Amygdala (tissue), 56 donors: ENCODE data around the gene CCDC107.
"Not testable (repeated sequence)": the region's sequence is repeated elsewhere in the genome, so short reads cannot be mapped to it uniquely, and the experiment has no call there.

Source experiments
- DNase-seq, 56 donors: peaks; one replicate each; lab custom pipeline; 2025; lab: John Stamatoyannopoulos, UW

Gene CCDC107, protein sequence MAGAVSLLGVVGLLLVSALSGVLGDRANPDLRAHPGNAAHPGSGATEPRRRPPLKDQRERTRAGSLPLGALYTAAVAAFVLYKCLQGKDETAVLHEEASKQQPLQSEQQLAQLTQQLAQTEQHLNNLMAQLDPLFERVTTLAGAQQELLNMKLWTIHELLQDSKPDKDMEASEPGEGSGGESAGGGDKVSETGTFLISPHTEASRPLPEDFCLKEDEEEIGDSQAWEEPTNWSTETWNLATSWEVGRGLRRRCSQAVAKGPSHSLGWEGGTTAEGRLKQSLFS

DNA sequence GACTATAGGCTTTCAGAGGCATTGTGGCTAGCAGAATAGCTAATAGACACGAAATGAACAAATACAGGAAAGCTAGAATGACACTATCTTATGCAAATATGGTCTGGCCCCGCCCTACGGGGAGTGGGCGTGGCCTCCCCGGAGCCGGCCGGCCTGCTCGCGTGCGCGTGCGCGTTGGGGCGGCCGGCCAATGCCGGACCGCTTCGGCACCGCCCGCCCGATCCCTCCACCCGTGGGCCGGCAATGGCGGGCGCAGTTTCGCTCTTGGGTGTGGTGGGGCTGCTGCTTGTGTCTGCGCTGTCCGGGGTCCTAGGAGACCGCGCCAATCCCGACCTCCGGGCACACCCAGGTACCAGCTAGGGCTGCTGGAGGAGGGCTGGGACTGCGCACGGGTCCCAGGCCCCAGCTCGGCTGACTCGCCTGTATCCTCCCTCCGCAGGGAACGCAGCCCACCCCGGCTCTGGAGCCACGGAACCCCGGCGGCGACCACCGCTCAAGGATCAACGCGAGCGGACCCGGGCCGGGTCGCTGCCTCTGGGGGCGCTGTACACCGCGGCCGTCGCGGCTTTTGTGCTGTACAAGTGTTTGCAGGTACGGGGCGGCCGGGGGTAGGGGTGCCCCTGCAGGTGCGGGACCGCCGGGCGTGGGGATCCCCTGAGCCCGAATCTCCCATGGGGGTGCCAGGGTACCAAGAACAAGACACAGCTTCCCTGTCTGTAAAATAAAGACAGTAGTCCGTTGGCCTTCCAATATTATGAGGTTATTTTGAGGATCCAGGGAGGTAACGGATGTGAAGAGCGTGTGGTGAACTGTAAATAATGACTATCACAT, at the start of gene CCDC107:
Gene CCDC107 (plus strand): TSS at position 156 of the 831 bp plus-strand sequence. CDS start 88 bp downstream, at position 244.
- peak; percentile 14 to 91 (median 75) for DNase-seq

DNA sequence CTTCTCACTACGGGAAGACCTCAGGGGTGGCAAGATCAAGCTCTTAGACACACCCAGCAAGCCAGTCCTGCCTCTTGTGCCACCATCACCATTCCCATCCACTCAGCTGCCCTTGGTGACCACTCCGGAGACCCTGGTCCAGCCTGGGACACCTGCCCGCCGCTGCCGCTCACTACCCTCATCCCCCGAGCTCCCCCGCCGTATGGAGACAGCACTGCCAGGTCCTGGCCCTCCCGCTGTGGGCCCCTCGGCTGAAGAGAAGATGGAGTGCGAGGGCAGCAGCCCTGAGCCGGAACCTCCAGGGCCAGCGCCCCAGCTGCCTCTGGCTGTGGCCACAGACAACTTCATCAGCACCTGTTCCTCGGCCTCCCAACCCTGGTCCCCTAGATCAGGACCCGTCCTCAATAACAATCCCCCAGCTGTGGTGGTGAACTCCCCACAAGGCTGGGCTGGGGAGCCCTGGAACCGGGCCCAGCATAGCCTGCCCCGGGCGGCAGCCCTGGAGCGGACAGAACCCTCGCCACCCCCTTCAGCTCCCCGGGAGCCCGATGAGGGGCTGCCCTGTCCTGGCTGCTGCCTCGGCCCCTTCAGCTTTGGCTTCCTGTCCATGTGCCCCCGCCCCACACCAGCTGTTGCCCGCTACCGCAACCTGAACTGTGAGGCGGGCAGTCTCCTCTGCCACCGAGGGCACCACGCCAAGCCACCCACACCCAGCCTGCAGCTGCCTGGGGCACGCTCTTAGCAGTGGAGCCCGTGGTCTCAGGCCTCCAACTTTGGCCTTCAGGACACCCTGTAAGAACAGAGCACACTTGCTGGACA, 48.9 kb upstream of the CCDC107 start:
- no peak for DNase-seq

DNA sequence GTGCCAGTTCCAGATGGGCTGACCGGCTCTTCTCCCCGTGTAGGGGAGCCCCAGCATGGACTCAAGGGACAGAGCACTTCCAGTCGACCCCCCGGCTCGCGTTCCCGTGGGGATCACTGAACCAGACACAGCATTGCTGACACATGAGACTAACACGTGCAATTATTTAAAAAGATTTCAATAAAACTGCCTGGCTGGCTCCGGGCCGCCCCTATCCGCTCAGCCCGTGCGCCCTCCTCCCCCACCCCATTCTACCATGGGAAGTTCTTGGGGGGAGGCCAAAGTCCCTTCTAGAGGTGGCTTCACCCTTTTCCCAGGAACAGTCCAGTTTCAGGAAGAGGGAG, 48.3 kb upstream of the CCDC107 start:
- DNase-seq, result no peak

DNA sequence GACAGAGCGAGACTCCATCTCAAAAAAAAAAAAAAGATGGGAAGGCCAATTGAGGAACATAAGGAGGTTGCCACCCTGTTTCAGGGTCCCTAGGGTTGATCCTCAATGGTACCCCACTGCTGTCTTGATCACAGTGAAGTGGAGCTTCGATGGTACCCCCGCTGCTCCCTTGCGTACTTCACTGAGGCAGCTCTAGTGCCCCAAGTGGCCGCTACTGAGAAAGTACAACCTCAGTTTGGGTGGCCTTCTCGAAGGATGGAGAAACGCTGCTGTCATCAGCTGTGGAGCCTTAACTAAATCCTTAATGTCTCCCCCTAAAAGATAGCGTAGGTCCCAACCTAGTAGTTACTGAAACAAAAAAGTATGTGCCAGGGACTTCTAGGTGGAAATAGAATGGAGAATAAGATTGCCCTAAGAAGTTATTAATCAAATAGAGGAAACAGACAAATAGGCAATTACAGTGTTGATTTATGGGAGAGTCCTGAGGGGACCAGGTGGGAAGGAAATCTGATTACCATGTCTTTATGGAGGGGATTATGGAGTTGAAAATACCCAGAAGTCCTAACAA, 46.8 kb upstream of the CCDC107 start:
- peak in 17 of 56 donors; percentile 17 to 55 (median 29) for DNase-seq

DNA sequence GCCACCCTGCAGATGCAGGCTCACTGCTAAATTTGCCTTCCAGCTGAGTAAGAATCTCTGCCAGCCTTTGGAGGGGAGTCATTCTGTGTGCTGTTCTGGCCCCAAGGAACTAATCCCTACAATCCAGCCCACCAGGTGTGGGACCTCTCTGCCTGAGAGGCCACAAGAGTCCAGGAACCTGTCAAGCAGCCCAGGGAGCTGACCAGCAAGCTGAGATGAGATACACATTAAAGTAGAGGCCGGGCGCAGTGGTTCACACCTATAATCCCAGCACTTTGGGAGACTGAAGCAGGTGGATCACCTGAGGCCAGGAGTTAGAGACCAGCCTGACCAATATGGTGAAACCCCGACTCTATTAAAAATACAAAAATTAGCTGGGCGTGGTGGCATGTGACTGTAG, 46.0 kb upstream of the CCDC107 start:
- not testable (repeated sequence) for DNase-seq

DNA sequence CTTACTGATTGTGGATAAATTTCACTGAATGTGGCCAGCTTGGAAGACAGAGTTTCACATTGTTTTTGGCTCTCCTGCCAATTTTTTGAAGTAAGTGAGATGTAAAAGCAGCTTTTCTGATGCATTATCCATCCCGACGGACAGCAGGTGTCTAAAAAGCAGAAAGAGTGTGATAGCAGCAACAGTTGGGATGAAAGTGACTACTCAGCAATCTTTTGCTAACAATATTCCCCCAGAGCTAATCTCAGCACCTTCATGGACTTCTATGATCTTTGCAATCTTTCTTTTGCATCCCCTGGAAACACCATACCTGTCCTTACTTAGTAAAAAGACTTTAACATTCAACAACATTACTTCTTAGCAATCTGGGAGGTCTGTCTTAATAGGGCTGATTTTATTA, 45.2 kb upstream of the CCDC107 start:
- no peak for DNase-seq

DNA sequence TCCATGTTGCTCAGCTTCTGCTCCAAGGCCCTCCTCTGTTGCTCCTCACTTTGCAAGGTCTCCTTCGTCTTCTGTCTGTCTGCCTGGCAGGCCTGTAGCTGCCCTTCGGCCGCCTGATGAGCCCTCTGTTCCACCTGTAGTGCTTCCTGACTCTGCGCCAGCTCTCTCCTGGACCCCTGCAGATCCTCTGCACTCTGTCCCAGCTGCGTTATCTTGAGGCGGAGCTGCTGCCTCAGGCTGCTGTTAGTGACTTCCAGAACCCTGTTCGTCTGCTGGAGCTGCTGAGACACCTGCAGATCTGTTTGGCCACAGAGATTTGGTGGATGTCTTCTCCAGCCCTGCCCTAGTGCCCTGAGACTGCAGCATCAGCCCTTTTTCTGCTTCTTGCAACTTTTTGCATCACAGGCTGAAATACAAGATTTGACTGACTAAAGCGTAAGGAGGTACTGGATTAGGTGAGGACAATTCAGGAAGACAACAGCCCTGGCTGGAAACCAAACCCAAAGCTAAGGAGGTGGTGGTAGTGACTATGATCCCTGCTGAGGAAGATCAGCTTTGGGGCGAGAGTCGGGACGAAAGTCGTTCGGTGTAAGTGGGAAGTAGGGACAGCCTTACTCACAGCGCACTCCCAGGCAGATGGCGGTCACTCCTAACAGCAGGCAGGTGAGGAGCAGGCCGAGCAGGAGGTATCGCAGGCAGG, 42.0 kb upstream of the CCDC107 start:
- no peak for DNase-seq

DNA sequence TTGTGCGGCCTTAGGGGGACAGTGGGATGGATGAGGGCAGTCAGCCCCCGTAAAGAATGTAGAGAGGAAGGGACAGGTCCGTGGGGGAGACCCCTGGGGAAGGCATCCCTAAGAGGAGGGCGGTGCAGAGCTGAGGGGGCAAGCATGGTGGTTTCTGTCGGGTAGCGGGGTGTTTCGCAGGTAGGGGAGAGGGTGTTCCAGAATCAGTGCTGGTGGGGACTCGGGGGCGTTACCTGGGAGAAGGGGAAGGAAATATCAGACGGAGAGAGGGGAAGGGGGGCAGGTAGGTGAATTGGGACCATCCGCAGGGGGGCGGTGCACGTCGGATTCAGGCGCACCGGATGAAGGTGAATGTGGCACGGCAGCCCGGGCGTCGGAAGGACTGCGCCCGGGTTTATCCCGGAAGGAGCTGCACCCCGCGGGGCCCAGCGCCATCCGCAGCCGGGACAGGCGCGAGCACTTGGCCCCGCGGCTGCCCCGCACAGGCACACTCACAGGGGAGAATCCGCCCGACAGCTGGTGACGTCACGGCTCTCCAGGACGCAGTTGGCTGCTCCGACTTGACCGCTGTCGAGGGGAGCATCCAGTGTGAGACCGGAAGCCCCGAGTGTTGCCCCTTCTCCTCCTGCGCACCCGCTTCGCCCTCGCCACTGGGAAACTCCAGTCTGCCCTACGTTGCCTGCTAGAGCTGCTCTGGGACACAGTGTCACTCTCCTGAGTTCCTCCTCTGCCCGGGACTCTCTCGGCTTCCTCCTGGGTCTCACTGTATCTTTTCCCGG, 41.2 kb upstream of the CCDC107 start:
- DNase-seq, result peak in 11 of 56 donors; percentile 6 to 47 (median 29)

DNA sequence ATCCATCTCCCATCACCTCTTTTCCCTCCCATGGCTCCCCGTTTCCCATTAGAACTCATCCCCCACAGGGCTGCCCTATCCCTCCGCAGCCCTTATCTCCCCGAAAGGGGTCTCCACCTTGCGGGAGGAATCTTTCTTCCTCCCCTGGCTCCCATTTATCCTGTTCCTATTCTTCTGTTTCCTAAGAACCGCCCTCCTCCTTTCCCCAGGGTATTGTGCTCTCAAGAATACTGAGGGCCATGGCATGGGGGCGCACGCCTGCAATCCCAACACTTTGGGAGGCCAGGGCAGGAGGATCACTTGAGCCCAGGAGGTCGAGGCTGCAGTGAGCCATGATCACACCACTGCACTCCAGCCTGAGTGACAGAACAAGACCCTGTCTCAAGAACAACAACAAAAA, 40.5 kb upstream of the CCDC107 start:
- no peak for DNase-seq

DNA sequence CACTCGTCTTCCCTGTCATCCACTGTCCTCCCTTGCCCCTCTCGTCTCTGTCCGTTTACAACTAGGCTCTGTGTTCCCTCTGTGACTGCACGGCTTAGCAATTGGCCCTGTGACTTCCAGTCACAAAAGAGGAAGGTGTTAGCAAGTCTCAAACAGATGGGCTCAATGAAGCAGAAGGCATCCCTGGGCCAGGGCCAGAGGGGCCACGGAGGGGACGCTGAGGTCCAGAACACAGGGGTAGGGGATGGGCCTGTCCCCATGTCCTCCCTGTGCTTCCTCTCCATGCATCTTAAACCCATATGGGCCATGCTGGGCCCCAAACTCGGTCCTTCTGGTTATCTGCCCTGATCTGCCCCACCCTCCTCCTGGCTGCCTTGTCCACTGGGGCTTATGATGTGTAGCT, 39.8 kb upstream of the CCDC107 start, which contains the start of gene CD72:
Gene CD72 (minus strand): TSS at position 89 of the 403 bp plus-strand sequence. CDS start 110 bp downstream, outside the sequence.
- DNase-seq, result no peak

DNA sequence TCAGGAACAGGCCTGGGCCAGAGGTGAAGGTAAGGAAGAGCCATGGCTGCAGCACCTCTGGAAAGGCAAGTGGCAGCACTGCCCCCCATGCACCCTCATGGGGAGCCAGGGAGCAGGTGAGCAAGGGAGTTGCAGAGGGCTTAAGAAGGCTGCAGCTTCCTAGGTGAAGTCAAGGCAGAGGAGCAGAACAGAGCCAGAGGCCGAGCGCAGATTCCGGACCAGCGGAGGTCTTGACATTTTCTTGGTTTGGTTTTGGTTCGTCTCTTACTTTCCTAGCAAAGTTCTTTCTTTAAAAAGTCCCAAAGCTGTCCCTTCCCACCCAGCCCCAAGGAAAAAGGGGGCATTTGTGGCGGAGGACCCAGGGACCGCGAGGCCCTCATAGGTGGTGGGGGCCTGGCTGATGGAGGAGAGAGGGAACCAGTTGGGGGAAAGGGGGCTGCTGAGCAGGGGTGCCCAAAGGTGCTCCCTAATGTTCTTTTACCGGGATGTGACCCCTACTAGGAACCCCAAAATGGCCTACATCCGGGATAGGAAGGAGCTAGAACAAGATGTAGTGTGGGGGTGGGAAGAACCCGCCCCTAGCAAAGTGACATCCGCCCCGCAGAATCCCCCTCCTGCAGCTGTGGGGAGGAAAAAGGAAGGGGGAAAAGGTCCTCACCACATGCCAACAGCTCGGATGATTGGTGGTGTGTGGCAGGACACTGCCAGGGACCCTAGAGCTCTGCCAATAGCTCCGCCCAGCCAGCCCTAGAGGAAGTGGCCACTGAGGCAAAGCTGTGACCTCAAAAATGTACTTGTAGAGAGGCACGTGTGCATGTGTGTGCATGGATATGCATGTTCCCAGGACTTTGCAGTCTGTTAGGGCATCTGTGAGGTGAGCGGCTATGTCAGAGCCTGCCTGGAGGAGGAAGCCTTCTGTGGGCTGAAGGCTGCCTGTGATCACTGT, 39.0 kb upstream of the CCDC107 start:
- DNase-seq, result no peak

DNA sequence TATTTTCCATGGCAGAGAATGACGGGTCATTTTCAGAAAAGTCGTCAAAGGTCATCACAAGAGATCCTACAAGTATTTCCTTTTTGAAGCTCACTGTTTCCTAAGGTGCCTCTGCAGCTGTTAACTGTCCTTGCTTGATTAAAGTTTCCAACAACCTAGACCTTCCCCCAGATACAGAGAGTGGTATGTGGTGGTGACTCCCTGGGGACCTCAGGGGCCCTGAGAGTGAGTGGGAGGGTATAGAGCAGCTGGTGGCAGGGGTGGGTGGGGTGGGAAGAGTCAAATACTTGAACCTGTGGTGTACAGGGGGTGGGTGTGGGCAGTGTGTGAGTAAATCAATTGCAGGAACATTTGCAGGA, 38.3 kb upstream of the CCDC107 start:
- DNase-seq, result no peak

DNA sequence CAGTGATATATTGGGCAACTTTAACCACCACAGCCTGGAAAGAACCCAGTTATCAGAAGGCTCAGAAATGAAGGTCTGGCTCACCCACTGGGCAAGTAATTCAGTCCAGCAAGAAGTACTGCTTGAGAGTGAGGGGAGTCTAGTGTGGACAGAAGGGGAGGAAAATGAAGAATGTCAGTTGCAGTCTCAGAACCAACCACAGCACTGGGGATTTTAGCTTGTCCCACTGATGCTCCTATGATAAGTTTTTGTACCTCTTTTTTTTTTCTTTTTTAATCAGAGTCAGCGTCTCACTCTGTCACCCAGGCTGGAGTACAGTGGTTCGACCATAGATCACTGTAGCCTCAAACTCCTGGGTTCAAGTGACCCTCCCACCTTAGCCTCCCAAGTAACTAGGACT, 30.5 kb upstream of the CCDC107 start:
- DNase-seq, result no peak

DNA sequence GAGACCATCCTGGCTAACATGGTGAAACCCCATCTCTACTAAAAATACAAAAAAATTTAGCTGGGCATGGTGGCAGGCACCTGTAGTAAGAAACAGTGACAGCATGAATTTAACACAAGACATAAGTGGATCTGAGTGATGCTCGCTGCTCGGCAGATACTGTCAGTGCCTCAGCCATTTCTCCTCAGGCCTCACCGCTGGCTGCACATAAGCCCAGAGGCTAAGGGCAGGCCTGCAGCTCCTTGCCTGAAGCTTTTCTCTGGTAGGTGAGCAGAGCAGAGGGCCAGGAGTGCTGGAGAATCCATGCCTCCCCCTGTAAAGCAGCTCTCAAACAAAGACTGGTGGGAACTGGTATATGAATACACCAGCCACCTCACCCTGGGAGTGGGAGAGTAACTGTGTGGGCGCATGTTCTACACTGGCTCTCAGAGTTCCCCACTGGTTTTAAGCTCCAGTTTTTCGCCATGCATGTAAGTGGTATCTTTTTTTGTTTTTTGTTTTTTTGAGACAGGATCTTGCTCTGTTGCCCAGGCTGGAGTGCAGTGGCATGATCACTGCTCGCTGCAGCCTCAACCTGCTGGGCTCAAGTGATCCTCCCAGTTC, 29.6 kb upstream of the CCDC107 start:
- DNase-seq, result no peak

DNA sequence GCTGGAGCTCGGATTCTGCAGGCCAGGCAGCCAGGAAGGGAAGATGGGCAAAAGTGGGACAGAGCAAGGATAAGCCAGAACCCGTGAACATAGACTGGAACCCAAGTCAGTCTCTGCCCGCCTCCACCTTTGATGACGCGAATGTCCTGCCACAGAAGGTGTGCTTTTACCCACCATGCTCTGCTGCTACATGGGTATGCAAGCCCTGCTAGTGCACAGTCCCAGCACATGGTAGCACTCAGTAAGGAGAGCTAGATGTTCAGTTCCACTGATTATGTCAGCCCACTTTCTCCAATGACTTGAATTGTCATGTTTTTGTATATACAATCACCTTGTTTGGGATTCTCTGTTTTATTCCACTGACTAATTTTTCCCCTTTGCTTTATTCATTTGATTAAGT, 28.5 kb upstream of the CCDC107 start:
- no peak for DNase-seq

DNA sequence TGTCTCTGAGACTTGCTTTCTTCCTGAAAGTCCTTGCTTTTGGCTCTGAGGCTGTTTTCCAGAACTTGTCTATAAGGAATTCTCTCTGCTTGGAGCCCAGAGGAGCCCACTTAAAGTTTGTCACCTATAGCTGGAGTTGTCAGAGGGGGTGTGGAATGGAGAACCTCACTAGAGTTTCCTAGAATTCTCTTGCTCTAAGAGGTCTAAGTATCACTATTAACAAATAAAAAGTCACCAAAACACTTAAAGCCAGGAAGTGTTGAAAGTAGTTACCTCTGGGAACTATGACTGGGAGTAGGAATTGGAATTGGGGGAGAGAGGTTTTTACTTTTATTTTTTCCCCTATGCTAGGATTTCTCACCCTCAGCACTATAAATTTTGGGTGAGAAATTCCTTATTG, 22.4 kb upstream of the CCDC107 start:
- DNase-seq, result no peak

DNA sequence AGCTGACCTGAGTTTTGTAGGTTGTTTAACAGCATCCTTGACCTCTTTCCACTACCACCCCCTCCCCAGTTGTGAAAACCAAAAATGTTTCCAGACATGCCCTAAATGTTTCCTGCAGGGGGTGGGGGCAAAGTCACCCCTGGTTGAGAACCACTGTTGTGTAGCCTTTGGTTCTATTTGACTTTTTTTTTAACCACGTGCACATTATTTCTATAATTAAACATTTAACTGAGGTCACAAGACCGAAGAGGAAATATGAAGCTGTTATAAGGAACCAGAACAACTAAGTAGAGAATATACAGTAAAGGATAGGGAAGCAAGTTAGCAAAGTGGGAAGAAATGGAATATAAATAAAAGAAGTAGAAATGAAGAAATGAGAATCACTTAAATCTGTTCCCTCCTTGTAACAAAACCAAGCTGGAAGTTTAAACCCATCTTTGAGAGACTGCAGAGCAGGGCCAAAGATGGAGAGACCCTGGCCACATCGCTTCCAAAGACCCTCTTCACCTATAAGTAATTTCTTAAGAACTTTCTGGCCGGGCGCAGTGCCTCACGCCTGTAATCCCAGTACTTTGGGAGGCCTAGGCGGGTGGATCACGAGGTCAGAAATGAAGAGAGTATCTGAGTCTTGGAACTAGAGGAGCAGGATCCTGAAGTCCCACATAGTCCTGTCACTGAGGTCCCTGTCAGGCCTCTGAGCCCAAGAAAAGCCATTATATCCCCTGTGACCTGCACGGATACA, 21.8 kb upstream of the CCDC107 start:
- DNase-seq, result no peak
